ENCODE measurements around the gene P2RX4. TPM values are rescaled to one million over a fixed set of nuclear protein-coding genes. Genes with fewer than 3 reads are reported as not detected.

P2RX4 gene
- total RNA-seq, 1 experiment from 2014 or later, result 7.6 TPM

- Histone ChIP-seq H3K27ac (ENCODE audit: low read depth, low read length, poor library complexity, severe bottlenecking) (no peak overlapping the region), H3K9me3 (ENCODE audit: low read depth, low read length, poor library complexity, severe bottlenecking) (no peaks in the 10 kb centered on the region), H3K36me3 (ENCODE audit: insufficient read depth, low read length, poor library complexity, severe bottlenecking) (no peaks in the 10 kb centered on the region), H3K27me3 (replicated peaks; ENCODE audit: insufficient read depth, low read depth, low read length, poor library complexity) (no peaks in the 10 kb centered on the region), H3K4me3 (ENCODE audit: low read depth, low read length, poor library complexity, severe bottlenecking) (no peak overlapping the region), H3K4me1 (ENCODE audit: insufficient read depth, low read length, poor library complexity, severe bottlenecking) (no peaks in the 10 kb centered on the region)
- ChIA-PET CTCF (no interaction called here), POLR2A (ENCODE audit: low non-redundant PET) (no interaction called here)
- no peak for DNase-seq (ENCODE audit: low spot score)
- BruUV-seq (replicated peaks), result no TSS peak
- TF ChIP-seq CTCF (conservative IDR thresholded peaks at IDR 0.05; ENCODE audit: low read depth, low read length) (no peak), EZH2 (IDR thresholded peaks at IDR 0.05; ENCODE audit: borderline replicate concordance, low read depth, low read length, poor library complexity, severe bottlenecking) (no peak)
- intact Hi-C loops (cut with micrococcal nuclease; ENCODE audit: unreplicated experiment), result no loop called here
Measured at GRCh38 chr12:121214166-121214777, 4.3 kb downstream of the P2RX4 start.

- no peak for DNase-seq (ENCODE audit: low spot score)
Measured at GRCh38 chr12:121214855-121215745, 5.2 kb downstream of the P2RX4 start.

GRCh38 chr12:121216102-121216501 lies 6.2 kb downstream of the P2RX4 start:
- Histone ChIP-seq H3K9me3 (ENCODE audit: low read depth, low read length, poor library complexity, severe bottlenecking) (no peaks in the 10 kb centered on the region), H3K36me3 (ENCODE audit: insufficient read depth, low read length, poor library complexity, severe bottlenecking) (no peaks in the 10 kb centered on the region), H3K4me1 (ENCODE audit: insufficient read depth, low read length, poor library complexity, severe bottlenecking) (no peaks in the 10 kb centered on the region), H3K4me3 (ENCODE audit: low read depth, low read length, poor library complexity, severe bottlenecking) (no peak overlapping the region), H3K27ac (ENCODE audit: low read depth, low read length, poor library complexity, severe bottlenecking) (no peak overlapping the region), H3K27me3 (replicated peaks; ENCODE audit: insufficient read depth, low read depth, low read length, poor library complexity) (no peaks in the 10 kb centered on the region)
- CTCF ChIA-PET, result no interaction called here
- BruUV-seq (replicated peaks), result no TSS peak
- POLR2A ChIA-PET (ENCODE audit: low non-redundant PET), result no interaction called here
- intact Hi-C loops (cut with micrococcal nuclease; ENCODE audit: unreplicated experiment), result no loop called here
- TF ChIP-seq CTCF (conservative IDR thresholded peaks at IDR 0.05; ENCODE audit: low read depth, low read length), result no peak
- TF ChIP-seq EZH2 (IDR thresholded peaks at IDR 0.05; ENCODE audit: borderline replicate concordance, low read depth, low read length, poor library complexity, severe bottlenecking), result no peak
- no peak for DNase-seq (ENCODE audit: low spot score)

More at GRCh38 chr12:121214855-121215745, 5.2 kb downstream of the P2RX4 start:
- H3K36me3 ChIP-seq (ENCODE audit: insufficient read depth, low read length, poor library complexity, severe bottlenecking), result no peaks in the 10 kb centered on the region
- H3K27ac ChIP-seq (ENCODE audit: low read depth, low read length, poor library complexity, severe bottlenecking), result no peak overlapping the region
- ChIA-PET CTCF (no interaction called here), POLR2A (ENCODE audit: low non-redundant PET) (no interaction called here)
- H3K4me3 ChIP-seq (ENCODE audit: low read depth, low read length, poor library complexity, severe bottlenecking), result no peak overlapping the region
- intact Hi-C loops (cut with micrococcal nuclease; ENCODE audit: unreplicated experiment), result no loop called here
- H3K9me3 ChIP-seq (ENCODE audit: low read depth, low read length, poor library complexity, severe bottlenecking), result no peaks in the 10 kb centered on the region
- no peaks in the 10 kb centered on the region for H3K27me3 ChIP-seq (replicated peaks; ENCODE audit: insufficient read depth, low read depth, low read length, poor library complexity)
- BruUV-seq (replicated peaks), result no TSS peak
- TF ChIP-seq EZH2 (IDR thresholded peaks at IDR 0.05; ENCODE audit: borderline replicate concordance, low read depth, low read length, poor library complexity, severe bottlenecking) (no peak), CTCF (conservative IDR thresholded peaks at IDR 0.05; ENCODE audit: low read depth, low read length) (no peak)
- H3K4me1 ChIP-seq (ENCODE audit: insufficient read depth, low read length, poor library complexity, severe bottlenecking), result no peaks in the 10 kb centered on the region

Data from A673 (cell line).